IgD-negative memory B cell (primary cell): ENCODE data around the gene TSHB. TPM values are rescaled to one million over a fixed set of nuclear protein-coding genes. Genes with fewer than 3 reads are reported as not detected.
"Not testable (repeated sequence)": the region's sequence is repeated elsewhere in the genome, so short reads cannot be mapped to it uniquely, and the experiment has no call there.

Experiments
- H3K27ac Mint-ChIP-seq, 3 donors: one replicate each; pipeline ENCODE4 v1.8.0; 2020 to 2022; ENCODE audit warnings: mild to moderate bottlenecking in 3 of 3, mixed read lengths in 3 of 3, moderate library complexity in 1 of 3
- H3K27me3 Mint-ChIP-seq: one replicate; pipeline ENCODE4 v1.8.0; 2021; ENCODE audit warnings: mixed read lengths
- H3K36me3 Mint-ChIP-seq: one replicate; pipeline ENCODE4 v1.8.0; 2020; ENCODE audit warnings: mild to moderate bottlenecking, mixed read lengths
- H3K4me1 Mint-ChIP-seq, 3 donors: one replicate each; pipeline ENCODE4 v1.8.0; 2020 to 2022; ENCODE audit warnings: mixed read lengths in 3 of 3, mild to moderate bottlenecking in 1 of 3
- H3K4me3 Mint-ChIP-seq, 4 donors: one replicate each; pipeline ENCODE4 v1.8.0; 2020 to 2022; ENCODE audit warnings: mild to moderate bottlenecking in 4 of 4, mixed read lengths in 4 of 4, moderate library complexity in 3 of 4
- H3K9me3 Mint-ChIP-seq, 3 donors: one replicate each; pipeline ENCODE4 v1.8.0; 2020 to 2021; ENCODE audit warnings: mixed read lengths in 3 of 3, mild to moderate bottlenecking in 1 of 3
- polyA plus RNA-seq: library from polyadenylated mRNA; unstranded; fragments of 300-500 nt; fragmentation: Illumina TruSeq; gene quantifications from one replicate; pipeline ENCODE4 v1.2.3, GENCODE V29; 2021

TSHB gene
- polyA plus RNA-seq = not detected

GRCh38 chr1:115029526-115029925 lies at the start of gene TSHB:
TSS of gene TSHB (plus strand) at chr1:115029826. CDS start at chr1:115033363, 3,537 bp downstream.
- peaks cover 7% of the 10 kb centered on the region for H3K27me3 Mint-ChIP-seq
- no peak within 1 kb of the TSS for H3K4me3 Mint-ChIP-seq
- H3K36me3 Mint-ChIP-seq = peaks cover 3% of the 10 kb centered on the region
- H3K9me3 Mint-ChIP-seq = no peaks in the 10 kb centered on the region
- no peak within 1 kb of the TSS for H3K27ac Mint-ChIP-seq
- H3K4me1 Mint-ChIP-seq = no peaks in the 10 kb centered on the region

- H3K27me3 Mint-ChIP-seq = peaks cover 4% of the 10 kb centered on the region
- H3K36me3 Mint-ChIP-seq = no peaks in the 10 kb centered on the region
- no peaks in the 10 kb centered on the region for H3K4me1 Mint-ChIP-seq
- H3K4me3 Mint-ChIP-seq = no peak overlapping the region
- H3K27ac Mint-ChIP-seq = no peak overlapping the region
- H3K9me3 Mint-ChIP-seq = peaks cover 2 to 23% (median 17%) of the 10 kb centered on the region in 3 donors
These were observed 47.4 kb upstream of the TSHB start for GRCh38 chr1:114982251-114982650.

- Mint-ChIP-seq H3K4me3 (no peak overlapping the region), H3K27ac (no peak overlapping the region), H3K4me1 (no peaks in the 10 kb centered on the region), H3K27me3 (peaks cover 1% of the 10 kb centered on the region), H3K36me3 (no peaks in the 10 kb centered on the region), H3K9me3 (peaks cover 2 to 51% (median 38%) of the 10 kb centered on the region in 3 donors)
These were observed 43.3 kb upstream of the TSHB start for GRCh38 chr1:114986286-114986685.

- Mint-ChIP-seq H3K9me3 (peaks cover 2 to 36% (median 25%) of the 10 kb centered on the region in 3 donors), H3K4me1 (no peaks in the 10 kb centered on the region), H3K27me3 (no peaks in the 10 kb centered on the region), H3K27ac (no peak overlapping the region), H3K4me3 (no peak overlapping the region), H3K36me3 (no peaks in the 10 kb centered on the region)
These were observed 41.5 kb upstream of the TSHB start for GRCh38 chr1:114988095-114988494.

GRCh38 chr1:114997510-114998289 lies 31.9 kb upstream of the TSHB start:
- Mint-ChIP-seq H3K4me1 (no peaks in the 10 kb centered on the region), H3K27ac (no peak overlapping the region), H3K36me3 (no peaks in the 10 kb centered on the region), H3K27me3 (peaks cover 8% of the 10 kb centered on the region), H3K9me3 (no peaks in the 10 kb centered on the region), H3K4me3 (no peak overlapping the region)

- Mint-ChIP-seq H3K27me3 (peaks cover 5% of the 10 kb centered on the region), H3K4me1 (no peaks in the 10 kb centered on the region), H3K36me3 (peaks cover 2% of the 10 kb centered on the region), H3K9me3 (peaks cover 0 to 1% (median 0%) of the 10 kb centered on the region in 3 donors), H3K4me3 (no peak overlapping the region), H3K27ac (no peak overlapping the region)
These were observed 23.4 kb upstream of the TSHB start for GRCh38 chr1:115006191-115006590.

GRCh38 chr1:115012006-115012405 lies 17.6 kb upstream of the TSHB start:
- peaks cover under 1% of the 10 kb centered on the region for H3K36me3 Mint-ChIP-seq
- peaks cover 0 to 3% (median 0%) of the 10 kb centered on the region in 3 donors for H3K4me1 Mint-ChIP-seq
- H3K27ac Mint-ChIP-seq = no peak overlapping the region
- H3K27me3 Mint-ChIP-seq = no peaks in the 10 kb centered on the region
- no peak overlapping the region for H3K4me3 Mint-ChIP-seq
- peaks cover 0 to 3% (median 2%) of the 10 kb centered on the region in 3 donors for H3K9me3 Mint-ChIP-seq

GRCh38 chr1:115012434-115012833 lies 17.2 kb upstream of the TSHB start:
- no peak overlapping the region for H3K27ac Mint-ChIP-seq
- peaks cover 0 to 3% (median 2%) of the 10 kb centered on the region in 3 donors for H3K9me3 Mint-ChIP-seq
- H3K4me1 Mint-ChIP-seq = peaks cover 0 to 3% (median 0%) of the 10 kb centered on the region in 3 donors
- peaks cover 1% of the 10 kb centered on the region for H3K36me3 Mint-ChIP-seq
- no peak overlapping the region for H3K4me3 Mint-ChIP-seq
- no peaks in the 10 kb centered on the region for H3K27me3 Mint-ChIP-seq

- no peak overlapping the region for H3K4me3 Mint-ChIP-seq
- H3K9me3 Mint-ChIP-seq = peaks cover 0 to 5% (median 2%) of the 10 kb centered on the region in 3 donors
- H3K27ac Mint-ChIP-seq = no peak overlapping the region
- H3K4me1 Mint-ChIP-seq = peaks cover 0 to 3% (median 0%) of the 10 kb centered on the region in 3 donors
- peaks cover 1% of the 10 kb centered on the region for H3K36me3 Mint-ChIP-seq
- H3K27me3 Mint-ChIP-seq = peaks cover 4% of the 10 kb centered on the region
These were observed 15.8 kb upstream of the TSHB start for GRCh38 chr1:115013792-115014191.

GRCh38 chr1:115019549-115019948 lies 10.1 kb upstream of the TSHB start:
- peaks cover 11% of the 10 kb centered on the region for H3K27me3 Mint-ChIP-seq
- not testable (repeated sequence) for H3K36me3 Mint-ChIP-seq, H3K27ac Mint-ChIP-seq, H3K4me1 Mint-ChIP-seq, H3K9me3 Mint-ChIP-seq, H3K4me3 Mint-ChIP-seq

GRCh38 chr1:115021145-115021544 lies 8.5 kb upstream of the TSHB start:
- H3K27ac Mint-ChIP-seq = no peak overlapping the region
- H3K36me3 Mint-ChIP-seq = peaks cover 1% of the 10 kb centered on the region
- H3K4me3 Mint-ChIP-seq = no peak overlapping the region
- no peaks in the 10 kb centered on the region for H3K4me1 Mint-ChIP-seq
- H3K9me3 Mint-ChIP-seq = peaks cover 0 to 4% (median 0%) of the 10 kb centered on the region in 3 donors
- peaks cover 11% of the 10 kb centered on the region for H3K27me3 Mint-ChIP-seq

- Mint-ChIP-seq H3K4me3 (no peak overlapping the region), H3K9me3 (peaks cover 0 to 1% (median 0%) of the 10 kb centered on the region in 3 donors)
These were observed 6.0 kb upstream of the TSHB start for GRCh38 chr1:115023593-115023992.

GRCh38 chr1:115031595-115031994 lies 2.0 kb downstream of the TSHB start:
- no peak overlapping the region for H3K27ac Mint-ChIP-seq
- H3K4me3 Mint-ChIP-seq = no peak overlapping the region
- H3K27me3 Mint-ChIP-seq = peaks cover 7% of the 10 kb centered on the region
- H3K4me1 Mint-ChIP-seq = no peaks in the 10 kb centered on the region
- no peaks in the 10 kb centered on the region for H3K9me3 Mint-ChIP-seq
- peaks cover 3% of the 10 kb centered on the region for H3K36me3 Mint-ChIP-seq

More at GRCh38 chr1:115023593-115023992, 6.0 kb upstream of the TSHB start:
- Mint-ChIP-seq H3K27me3 (peaks cover 9% of the 10 kb centered on the region), H3K4me1 (no peaks in the 10 kb centered on the region), H3K36me3 (no peaks in the 10 kb centered on the region), H3K27ac (no peak overlapping the region)

GRCh38 chr1:115035652-115036051 lies 6.0 kb downstream of the TSHB start:
- Mint-ChIP-seq H3K27ac (no peak overlapping the region), H3K9me3 (no peaks in the 10 kb centered on the region), H3K36me3 (peaks cover 3% of the 10 kb centered on the region), H3K4me3 (no peak overlapping the region), H3K27me3 (peaks cover 4% of the 10 kb centered on the region), H3K4me1 (no peaks in the 10 kb centered on the region)

- peaks cover 0 to under 1% (median 0%) of the 10 kb centered on the region in 3 donors for H3K9me3 Mint-ChIP-seq
- no peaks in the 10 kb centered on the region for H3K4me1 Mint-ChIP-seq
- no peak overlapping the region for H3K27ac Mint-ChIP-seq
- H3K36me3 Mint-ChIP-seq = peaks cover 3% of the 10 kb centered on the region
- H3K4me3 Mint-ChIP-seq = no peak overlapping the region
- H3K27me3 Mint-ChIP-seq = peaks cover 3% of the 10 kb centered on the region
These were observed 7.3 kb downstream of the TSHB start for GRCh38 chr1:115036814-115037507.
